Pancreas (tissue), 10 donors: Measurements from ENCODE around the gene NT5C1B. TPM values are rescaled to one million over a fixed set of nuclear protein-coding genes. Genes with fewer than 3 reads are reported as not detected.

ENCODE experiments used
- ATAC-seq, 4 donors: fragments of 200-7000 bp; cut with Tn5 transposase; one replicate each; pipeline versions ENCODE4 v1.8.0 to v1.9.1; 2020; ENCODE audit warnings: mild to moderate bottlenecking in 4 of 4, moderate library complexity in 4 of 4
- DNase-seq, 6 donors: peaks; one replicate each; pipeline ENCODE4 v3.0.0-alpha.2; 2020
- FAIRE-seq: peaks from 2 replicates; lab custom pipeline; 2012; peaks lifted over from hg19 to GRCh38; lab: Jason Lieb, UNC
- H3K27ac ChIP-seq, 4 donors: fragments of 200-600 bp; sonication (generic); 1 replicate in 3 of 4; 2 replicates in 1 of 4; pipeline versions ENCODE4 v1.5.0 to v1.8.0; 2020
- H3K27me3 ChIP-seq, 4 donors: fragments of 200-600 bp; one replicate each; pipeline ENCODE4 v1.8.0; 2021
- H3K36me3 ChIP-seq, 3 donors: fragments of 200-600 bp; sonication (generic) in 1 of 3; one replicate each; pipeline versions ENCODE4 v1.5.0 to v1.8.0; 2020 to 2021
- H3K4me1 ChIP-seq, 3 donors: fragments of 200-600 bp; one replicate each; pipeline ENCODE4 v1.8.0; 2021
- H3K4me3 ChIP-seq, 4 donors: fragments of 200-600 bp; sonication (generic) in 2 of 4; one replicate each; pipeline versions ENCODE4 v1.5.0 to v1.8.0; 2020 to 2021
- H3K9me3 ChIP-seq, 4 donors: fragments of 200-600 bp; one replicate each; pipeline ENCODE4 v1.8.0; 2021
- CTCF ChIP-seq, 4 donors: fragments of 200-600 bp; sonication (generic) in 3 of 4; IDR thresholded peaks; one replicate each; pipeline versions ENCODE4 v1.5.0 to v1.8.0; 2021; ENCODE audit warnings: antibody characterized with exemption in 4 of 4
- WGBS, 2 donors: extraction: QIAGEN DNeasy Blood & Tissue Kit; methylation state at CpG; one replicate each; pipeline ENCODE4 v1.1.7; 2013; 5-methylcytosine and 5-hydroxymethylcytosine counted together
- intact Hi-C, 3 donors: fragments of 100-400 bp; cut with DNase I; formaldehyde crosslinking; loops; one replicate each; pipeline versions ENCODE4 v1.11.1 to v1.14.2; 2022
- polyA plus RNA-seq, 2 donors: library from polyadenylated mRNA; stranded (reverse); fragments of 200-250 nt; gene quantifications; one replicate each; pipeline ENCODE4 v1.2.3, GENCODE V29; 2013
- total RNA-seq, 6 donors: library from RNA; stranded (reverse); fragmentation: NEBNext Ultra II Directional in 4 of 6; extraction: Animal tissue kit (Norgen Biotek cat#: 25700) in 4 of 6; gene quantifications; one replicate each; pipeline versions ENCODE4 v1.2.1 to v1.2.4, GENCODE V29; 2021 to 2023
- donor health status: healthy with polysubstance abuse.
- donor health status: DM: no; HTN: no; CAD: no; lungs with moderate emphysema.
- donor health status: DM: no; HTN: no; CAD: no.
- donor health status: control.
- donor health status: control.
- donor health status: Bipolar disorder and iron deficiency.
- donor health status: DM: yes; HTN: yes; CAD: no.
- donor health status: DM: no; HTN: no; CAD: no.
- donor health status: DM: no; HTN: no; CAD: no.
- donor health status: DM: yes; HTN: yes; CAD: no.

NT5C1B gene
- total and polyA plus RNA-seq, 8 donors: 0.05 TPM; not detected in 7

- Histone ChIP-seq H3K9me3 (no peaks in the 10 kb centered on the region), H3K27me3 (no peaks in the 10 kb centered on the region), H3K4me3 (no peak overlapping the region), H3K27ac (no peak overlapping the region), H3K4me1 (no peaks in the 10 kb centered on the region), H3K36me3 (no peaks in the 10 kb centered on the region)
- intact Hi-C loops: no loop called here
- no peak for TF ChIP-seq CTCF (IDR thresholded peaks at IDR 0.05)
- ATAC-seq: no peak
- no peak for FAIRE-seq
- no peak for DNase-seq
Measured at GRCh38 chr2:18578033-18578432, 11.3 kb downstream of the NT5C1B start.

- H3K27me3 ChIP-seq: no peaks in the 10 kb centered on the region
- no peaks in the 10 kb centered on the region for H3K36me3 ChIP-seq
- DNase-seq (no peak), FAIRE-seq (no peak), ATAC-seq (no peak)
- 83 to 89% methylated on average over 1 of the region's 1 CpG for WGBS, 2 donors
- intact Hi-C loops: no loop called here
- H3K27ac ChIP-seq: no peak overlapping the region
- no peak for TF ChIP-seq CTCF (IDR thresholded peaks at IDR 0.05)
- no peak overlapping the region for H3K4me3 ChIP-seq
- peaks cover 0 to 2% (median 0%) of the 10 kb centered on the region in 3 donors for H3K4me1 ChIP-seq
- no peaks in the 10 kb centered on the region for H3K9me3 ChIP-seq
Measured at GRCh38 chr2:18566145-18566769, 23.1 kb downstream of the NT5C1B start.

- no peak for TF ChIP-seq CTCF (IDR thresholded peaks at IDR 0.05)
- intact Hi-C loops: no loop called here
Measured at GRCh38 chr2:18560797-18561085, 28.6 kb downstream of the NT5C1B start.

GRCh38 chr2:18560031-18560796 lies 29.2 kb downstream of the NT5C1B start, which contains the start of gene RDH14:
RDH14 (minus strand) TSS chr2:18560653; CDS start chr2:18560572, 81 bp downstream.
- H3K4me1 ChIP-seq: peaks cover 4 to 22% (median 14%) of the 10 kb centered on the region in 3 donors
- 1% methylated on average over 74 to 81 of the region's 81 CpGs for WGBS, 2 donors

More at GRCh38 chr2:18560797-18561085, 28.6 kb downstream of the NT5C1B start:
- Histone ChIP-seq H3K27me3 (no peaks in the 10 kb centered on the region), H3K9me3 (no peaks in the 10 kb centered on the region), H3K4me3 (peak overlapping the region; percentile 58 to 95 (median 85)), H3K4me1 (peaks cover 4 to 22% (median 14%) of the 10 kb centered on the region in 3 donors), H3K36me3 (no peaks in the 10 kb centered on the region), H3K27ac (peak overlapping the region; percentile 94 to 99 (median 96))
- 0 to 1% methylated on average over 3 of the region's 3 CpGs for WGBS, 2 donors
- DNase-seq (no peak), FAIRE-seq (no peak), ATAC-seq (no peak)

More at GRCh38 chr2:18560031-18560796, 29.2 kb downstream of the NT5C1B start, which contains the start of gene RDH14:
- ATAC-seq: peak; percentile 95 to 98 (median 96)
- Histone ChIP-seq H3K27me3 (no peaks in the 10 kb centered on the region), H3K36me3 (peaks cover 0 to 2% (median 0%) of the 10 kb centered on the region in 3 donors), H3K9me3 (no peaks in the 10 kb centered on the region), H3K4me3 (peak within 1 kb of the TSS; percentile 58 to 95 (median 85)), H3K27ac (peak within 1 kb of the TSS; percentile 94 to 99 (median 96))
- peak; percentile 45 for FAIRE-seq
- peak; percentile 93 to 96 (median 94) for DNase-seq
- intact Hi-C loops: no loop called here
- TF ChIP-seq CTCF (IDR thresholded peaks at IDR 0.05): no peak
